OCI-LY7 (cell line): ENCODE measurements around the gene CMSS1. TPM values are rescaled to one million over a fixed set of nuclear protein-coding genes. Genes with fewer than 3 reads are reported as not detected.

Experiments
- BruUV-seq: library from RNA; stranded (reverse); fragments of 400-500 nt; replicated peaks from 2 replicates; lab custom pipeline; 2021; lab: Mats Ljungman, UMichigan
- CTCF ChIA-PET: fragments of 300-600 bp; sonication (Branson Sonifier 250); formaldehyde crosslinking; loops from one replicate; lab custom pipeline; 2022; ENCODE audit warnings: antibody characterized with exemption; ENCODE audit not compliant: unreplicated experiment; lab: Charles Lee
- POLR2A ChIA-PET: fragments of 300-600 bp; sonication (Branson Sonifier 250); formaldehyde crosslinking; loops from one replicate; lab custom pipeline; 2022; ENCODE audit warnings: antibody characterized with exemption; lab: Charles Lee
- DNase-seq: peaks from one replicate; pipeline ENCODE4 v3.0.0-alpha.2; 2015; ENCODE audit warnings: low spot score
- H2AFZ ChIP-seq: fragments of 200-600 bp; sonication (generic), shearing (Covaris generic); 2 replicates; pipeline ENCODE4 v1.6.1; 2014; ENCODE audit warnings: mild to moderate bottlenecking, antibody characterized with exemption, low read length, moderate library complexity
- H3K27ac ChIP-seq: fragments of 200-600 bp; sonication (generic); 2 replicates; pipeline ENCODE4 v1.5.1; 2014; ENCODE audit warnings: mixed run types, low read depth, mild to moderate bottlenecking, moderate library complexity, low read length, inconsistent platforms; ENCODE audit not compliant: poor library complexity, severe bottlenecking
- H3K36me3 ChIP-seq: fragments of 200-600 bp; sonication (generic); 2 replicates; pipeline ENCODE4 v1.6.1; 2014; ENCODE audit warnings: mild to moderate bottlenecking, antibody characterized with exemption, low read length, moderate library complexity, mixed read lengths; ENCODE audit not compliant: insufficient read depth
- H3K4me1 ChIP-seq: fragments of 200-600 bp; sonication (generic); 2 replicates; pipeline ENCODE4 v1.5.1; 2014; ENCODE audit warnings: mild to moderate bottlenecking, low read length; ENCODE audit not compliant: insufficient read depth, poor library complexity, severe bottlenecking
- H3K4me2 ChIP-seq: fragments of 200-600 bp; sonication (generic); 2 replicates; pipeline ENCODE4 v1.6.1; 2014; ENCODE audit warnings: mild to moderate bottlenecking, low read length
- H3K4me3 ChIP-seq: fragments of 200-600 bp; sonication (generic); 2 replicates; pipeline ENCODE4 v1.5.1; 2014; ENCODE audit warnings: mild to moderate bottlenecking, low read depth, low read length; ENCODE audit not compliant: poor library complexity, severe bottlenecking
- H3K79me2 ChIP-seq: fragments of 200-600 bp; sonication (generic); 2 replicates; pipeline ENCODE4 v1.6.1; 2016; ENCODE audit warnings: low read depth, mild to moderate bottlenecking, low read length, moderate library complexity, mixed read lengths; ENCODE audit not compliant: insufficient read depth
- H3K9me2 ChIP-seq: fragments of 200-600 bp; sonication (generic); 2 replicates; pipeline ENCODE4 v1.6.1; 2016; ENCODE audit warnings: mild to moderate bottlenecking, low read length, mixed read lengths; ENCODE audit not compliant: insufficient read depth
- H3K9me3 ChIP-seq: fragments of 200-600 bp; sonication (generic); 2 replicates; pipeline ENCODE4 v1.6.1; 2014; ENCODE audit warnings: mild to moderate bottlenecking, mixed run types, low read length, mixed read lengths
- H4K20me1 ChIP-seq: fragments of 200-600 bp; sonication (generic); 2 replicates; pipeline ENCODE4 v1.6.1; 2014; ENCODE audit warnings: mild to moderate bottlenecking, antibody characterized with exemption, low read length, moderate library complexity, mixed read lengths; ENCODE audit not compliant: insufficient read depth
- EZH2phosphoT487 ChIP-seq: fragments of 200-600 bp; sonication (generic); IDR thresholded peaks from 2 replicates; pipeline ENCODE4 v1.6.1; 2018; ENCODE audit warnings: low read depth, borderline replicate concordance, mild to moderate bottlenecking, mixed run types, antibody characterized with exemption, low read length, moderate library complexity, mixed read lengths
- intact Hi-C: fragments of 100-400 bp; cut with micrococcal nuclease; formaldehyde crosslinking; loops from one replicate; pipeline ENCODE4 v1.10.0; 2022; ENCODE audit not compliant: unreplicated experiment
- total RNA-seq, 2 experiments: library from RNA; depleted of rRNA in 1 of 2; stranded (reverse); fragments of >200 nt in 1 of 2; shearing (Covaris generic) in 1 of 2; gene quantifications; 2 replicates each; pipeline ENCODE4 v1.2.3, GENCODE V29; 2014 to 2022
- TF ChIP-seq, protein P1 (sequence below): fragments of 200-600 bp; sonication (generic); conservative IDR thresholded peaks from 2 replicates; pipeline ENCODE4 v1.5.1; 2014; ENCODE audit warnings: mild to moderate bottlenecking, antibody characterized with exemption, low read length, moderate library complexity, mixed read lengths

CMSS1 gene
- total RNA-seq, 2 experiments from 2014 or later: 25.7 to 46.6 TPM

DNA sequence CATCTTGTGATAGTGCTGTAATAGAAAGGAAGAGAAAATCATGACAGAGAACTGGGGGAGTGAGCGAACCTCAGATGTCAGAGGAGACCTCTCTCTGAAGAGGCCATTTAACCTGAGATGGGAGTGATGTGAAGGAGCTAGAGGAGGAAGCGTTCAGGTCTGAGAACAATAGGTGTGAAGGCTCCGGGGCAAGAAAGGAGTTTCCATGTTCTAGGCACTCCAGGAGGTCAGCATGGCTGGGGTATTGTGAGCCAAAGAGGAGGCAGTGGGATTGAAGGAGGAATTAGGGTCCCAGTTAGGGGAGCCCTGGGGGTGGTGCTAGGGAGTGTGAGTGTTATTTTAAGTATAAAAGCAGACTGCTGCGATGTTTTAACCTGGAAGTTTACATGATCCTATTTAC, 305.4 kb downstream of the CMSS1 start:
- Histone ChIP-seq H3K9me3 (no peaks in the 10 kb centered on the region), H2AFZ (no peak overlapping the region), H3K4me1 (no peaks in the 10 kb centered on the region), H3K36me3 (no peaks in the 10 kb centered on the region), H3K79me2 (no peaks in the 10 kb centered on the region), H3K4me3 (no peak overlapping the region), H3K4me2 (no peak overlapping the region), H4K20me1 (no peaks in the 10 kb centered on the region), H3K27ac (no peak overlapping the region), H3K9me2 (no peaks in the 10 kb centered on the region)
- POLR2A ChIA-PET: no interaction called here
- BruUV-seq: no TSS peak
- CTCF ChIA-PET: no interaction called here
- intact Hi-C loops: no loop called here
- no peak for DNase-seq
- TF ChIP-seq, protein P1, sequence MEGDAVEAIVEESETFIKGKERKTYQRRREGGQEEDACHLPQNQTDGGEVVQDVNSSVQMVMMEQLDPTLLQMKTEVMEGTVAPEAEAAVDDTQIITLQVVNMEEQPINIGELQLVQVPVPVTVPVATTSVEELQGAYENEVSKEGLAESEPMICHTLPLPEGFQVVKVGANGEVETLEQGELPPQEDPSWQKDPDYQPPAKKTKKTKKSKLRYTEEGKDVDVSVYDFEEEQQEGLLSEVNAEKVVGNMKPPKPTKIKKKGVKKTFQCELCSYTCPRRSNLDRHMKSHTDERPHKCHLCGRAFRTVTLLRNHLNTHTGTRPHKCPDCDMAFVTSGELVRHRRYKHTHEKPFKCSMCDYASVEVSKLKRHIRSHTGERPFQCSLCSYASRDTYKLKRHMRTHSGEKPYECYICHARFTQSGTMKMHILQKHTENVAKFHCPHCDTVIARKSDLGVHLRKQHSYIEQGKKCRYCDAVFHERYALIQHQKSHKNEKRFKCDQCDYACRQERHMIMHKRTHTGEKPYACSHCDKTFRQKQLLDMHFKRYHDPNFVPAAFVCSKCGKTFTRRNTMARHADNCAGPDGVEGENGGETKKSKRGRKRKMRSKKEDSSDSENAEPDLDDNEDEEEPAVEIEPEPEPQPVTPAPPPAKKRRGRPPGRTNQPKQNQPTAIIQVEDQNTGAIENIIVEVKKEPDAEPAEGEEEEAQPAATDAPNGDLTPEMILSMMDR: no peak

GRCh38 chr3:100124201-100124761, 306.6 kb downstream of the CMSS1 start:
- ChIA-PET POLR2A (no interaction called here), CTCF (no interaction called here)
- intact Hi-C loops: no loop called here
- BruUV-seq: no TSS peak
- no peak overlapping the region for H3K4me3 ChIP-seq
- H3K4me2 ChIP-seq: no peak overlapping the region
- no peaks in the 10 kb centered on the region for H3K79me2 ChIP-seq
- no peaks in the 10 kb centered on the region for H3K9me2 ChIP-seq
- no peak overlapping the region for H2AFZ ChIP-seq
- no peaks in the 10 kb centered on the region for H3K36me3 ChIP-seq
- DNase-seq: no peak
- no peaks in the 10 kb centered on the region for H3K4me1 ChIP-seq
- H4K20me1 ChIP-seq: no peaks in the 10 kb centered on the region
- TF ChIP-seq, protein P1: no peak
- no peak for TF ChIP-seq EZH2phosphoT487
- H3K27ac ChIP-seq: no peak overlapping the region
- no peaks in the 10 kb centered on the region for H3K9me3 ChIP-seq

- BruUV-seq: no TSS peak
- Histone ChIP-seq H3K4me1 (no peaks in the 10 kb centered on the region), H3K9me2 (no peaks in the 10 kb centered on the region), H2AFZ (no peak overlapping the region), H4K20me1 (no peaks in the 10 kb centered on the region), H3K9me3 (no peaks in the 10 kb centered on the region), H3K36me3 (no peaks in the 10 kb centered on the region), H3K79me2 (no peaks in the 10 kb centered on the region), H3K4me2 (no peak overlapping the region), H3K27ac (no peak overlapping the region), H3K4me3 (no peak overlapping the region)
- intact Hi-C loops: no loop called here
- ChIA-PET CTCF (no interaction called here), POLR2A (interaction anchor here (0.9 to 1.5 kb wide), 2 partner anchors 13 to 15 kb away, joined by 3 to 5 read pairs; no protein-coding TSS in a partner anchor)
- TF ChIP-seq, protein P1: no peak
- TF ChIP-seq EZH2phosphoT487: no peak
- DNase-seq: no peak
Measured at GRCh38 chr3:100125161-100125938, 307.7 kb downstream of the CMSS1 start.
